Measurements from ENCODE around the gene GLDC. TPM values are rescaled to one million over a fixed set of nuclear protein-coding genes. Genes with fewer than 3 reads are reported as not detected.
"Not testable (repeated sequence)": the region's sequence is repeated elsewhere in the genome, so short reads cannot be mapped to it uniquely, and the experiment has no call there.

GLDC gene
- total RNA-seq, 1 experiment from 2014 or later: 5.1 TPM

DNA sequence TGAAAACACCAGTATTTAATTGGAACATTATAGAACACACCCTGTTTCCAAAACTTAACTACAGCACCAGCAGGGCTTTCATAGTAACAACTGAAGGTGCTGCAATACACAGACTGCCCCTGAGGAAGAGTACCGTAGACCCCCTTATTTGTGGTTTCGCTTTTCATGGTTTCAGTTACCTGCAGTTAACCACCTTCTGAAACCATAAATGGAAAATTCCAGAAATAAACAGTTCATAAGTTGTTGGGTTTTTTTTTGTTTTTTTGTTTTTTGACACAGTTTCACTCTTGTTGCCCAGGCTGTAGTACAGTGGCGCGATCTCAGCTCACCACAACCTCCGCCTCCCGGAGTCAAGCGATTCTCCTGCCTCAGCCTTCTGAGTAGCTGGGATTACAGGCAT is 9.5 kb upstream of the GLDC start:
- BruUV-seq (replicated peaks): no TSS peak
- DNase-seq: no peak
- Mint-ChIP-seq H3K27ac (ENCODE audit: unreplicated experiment) (no peak overlapping the region), H3K36me3 (ENCODE audit: insufficient read depth, unreplicated experiment) (no peaks in the 10 kb centered on the region), H3K27me3 (ENCODE audit: unreplicated experiment) (no peaks in the 10 kb centered on the region), H3K4me1 (ENCODE audit: low read depth, unreplicated experiment) (no peaks in the 10 kb centered on the region), H3K4me3 (ENCODE audit: low read depth, unreplicated experiment) (no peak overlapping the region), H3K9me3 (ENCODE audit: low read depth, unreplicated experiment) (no peaks in the 10 kb centered on the region)
- CTCF ChIA-PET: no interaction called here
- TF ChIP-seq, protein P1, sequence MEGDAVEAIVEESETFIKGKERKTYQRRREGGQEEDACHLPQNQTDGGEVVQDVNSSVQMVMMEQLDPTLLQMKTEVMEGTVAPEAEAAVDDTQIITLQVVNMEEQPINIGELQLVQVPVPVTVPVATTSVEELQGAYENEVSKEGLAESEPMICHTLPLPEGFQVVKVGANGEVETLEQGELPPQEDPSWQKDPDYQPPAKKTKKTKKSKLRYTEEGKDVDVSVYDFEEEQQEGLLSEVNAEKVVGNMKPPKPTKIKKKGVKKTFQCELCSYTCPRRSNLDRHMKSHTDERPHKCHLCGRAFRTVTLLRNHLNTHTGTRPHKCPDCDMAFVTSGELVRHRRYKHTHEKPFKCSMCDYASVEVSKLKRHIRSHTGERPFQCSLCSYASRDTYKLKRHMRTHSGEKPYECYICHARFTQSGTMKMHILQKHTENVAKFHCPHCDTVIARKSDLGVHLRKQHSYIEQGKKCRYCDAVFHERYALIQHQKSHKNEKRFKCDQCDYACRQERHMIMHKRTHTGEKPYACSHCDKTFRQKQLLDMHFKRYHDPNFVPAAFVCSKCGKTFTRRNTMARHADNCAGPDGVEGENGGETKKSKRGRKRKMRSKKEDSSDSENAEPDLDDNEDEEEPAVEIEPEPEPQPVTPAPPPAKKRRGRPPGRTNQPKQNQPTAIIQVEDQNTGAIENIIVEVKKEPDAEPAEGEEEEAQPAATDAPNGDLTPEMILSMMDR (IDR thresholded peaks at IDR 0.05; ENCODE audit: unreplicated experiment): no peak
- intact Hi-C loops (cut with micrococcal nuclease; ENCODE audit: unreplicated experiment): no loop called here

DNA sequence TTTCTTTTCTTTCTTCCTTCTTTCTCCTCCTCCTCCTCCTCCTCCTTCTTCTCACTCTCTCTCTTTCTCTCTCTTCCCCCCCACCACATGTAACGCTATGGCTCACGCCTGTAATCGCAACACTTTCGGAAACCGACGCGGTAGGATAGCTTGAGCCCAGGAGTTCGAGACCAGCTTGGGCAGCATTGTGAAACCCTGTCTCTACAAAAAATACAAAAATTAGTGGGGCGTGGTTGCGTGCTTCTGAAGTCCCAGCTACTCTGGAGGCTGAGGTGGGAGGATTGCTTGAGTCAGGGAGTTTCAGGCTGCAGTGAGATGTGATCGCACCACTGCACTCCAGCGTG is 736 bp upstream of the GLDC start:
- H3K27ac Mint-ChIP-seq (ENCODE audit: unreplicated experiment): peak overlapping the region; percentile 24
- CTCF ChIA-PET: interaction anchor here (0.6 to 0.7 kb wide), 2 partner anchors 55 to 889 kb away, joined by 3 read pairs; no protein-coding TSS in a partner anchor
- TF ChIP-seq, protein P1 (IDR thresholded peaks at IDR 0.05; ENCODE audit: unreplicated experiment): no peak
- H3K9me3 Mint-ChIP-seq (ENCODE audit: low read depth, unreplicated experiment): no peaks in the 10 kb centered on the region
- intact Hi-C loops (cut with micrococcal nuclease; ENCODE audit: unreplicated experiment): no loop called here
- peak overlapping the region; percentile 87 for H3K4me3 Mint-ChIP-seq (ENCODE audit: low read depth, unreplicated experiment)
- H3K4me1 Mint-ChIP-seq (ENCODE audit: low read depth, unreplicated experiment): peaks cover 8% of the 10 kb centered on the region
- no TSS peak for BruUV-seq (replicated peaks)
- peak; percentile 5 for DNase-seq
- H3K36me3 Mint-ChIP-seq (ENCODE audit: insufficient read depth, unreplicated experiment): peaks cover 19% of the 10 kb centered on the region
- H3K27me3 Mint-ChIP-seq (ENCODE audit: unreplicated experiment): no peaks in the 10 kb centered on the region

DNA sequence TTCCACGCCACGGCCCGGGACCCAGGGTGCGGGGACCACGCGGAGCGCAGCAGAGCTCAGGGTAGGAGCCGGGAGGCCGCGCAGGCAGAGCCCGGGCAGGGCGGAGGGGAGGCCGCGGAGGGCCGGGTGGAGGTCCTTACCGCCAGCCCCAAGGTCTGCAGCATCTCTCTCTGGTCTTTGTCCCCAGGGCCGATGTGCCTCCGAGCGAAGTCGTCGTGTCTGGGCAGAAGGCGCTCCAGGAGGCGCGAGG is 499 bp downstream of the GLDC start:
- BruUV-seq (replicated peaks); H3K9me3 Mint-ChIP-seq (ENCODE audit: low read depth, unreplicated experiment); H3K4me1 Mint-ChIP-seq (ENCODE audit: low read depth, unreplicated experiment); H3K27me3 Mint-ChIP-seq (ENCODE audit: unreplicated experiment); intact Hi-C loops (cut with micrococcal nuclease; ENCODE audit: unreplicated experiment); H3K27ac Mint-ChIP-seq (ENCODE audit: unreplicated experiment): not testable (repeated sequence)
- CTCF ChIA-PET: interaction anchor here (0.6 kb wide), 1 partner anchor 290 kb away, joined by 3 read pairs; no protein-coding TSS in a partner anchor
- peak; percentile 15 for DNase-seq
- H3K4me3 Mint-ChIP-seq (ENCODE audit: low read depth, unreplicated experiment): peak overlapping the region; percentile 87
- peaks cover 19% of the 10 kb centered on the region for H3K36me3 Mint-ChIP-seq (ENCODE audit: insufficient read depth, unreplicated experiment)

DNA sequence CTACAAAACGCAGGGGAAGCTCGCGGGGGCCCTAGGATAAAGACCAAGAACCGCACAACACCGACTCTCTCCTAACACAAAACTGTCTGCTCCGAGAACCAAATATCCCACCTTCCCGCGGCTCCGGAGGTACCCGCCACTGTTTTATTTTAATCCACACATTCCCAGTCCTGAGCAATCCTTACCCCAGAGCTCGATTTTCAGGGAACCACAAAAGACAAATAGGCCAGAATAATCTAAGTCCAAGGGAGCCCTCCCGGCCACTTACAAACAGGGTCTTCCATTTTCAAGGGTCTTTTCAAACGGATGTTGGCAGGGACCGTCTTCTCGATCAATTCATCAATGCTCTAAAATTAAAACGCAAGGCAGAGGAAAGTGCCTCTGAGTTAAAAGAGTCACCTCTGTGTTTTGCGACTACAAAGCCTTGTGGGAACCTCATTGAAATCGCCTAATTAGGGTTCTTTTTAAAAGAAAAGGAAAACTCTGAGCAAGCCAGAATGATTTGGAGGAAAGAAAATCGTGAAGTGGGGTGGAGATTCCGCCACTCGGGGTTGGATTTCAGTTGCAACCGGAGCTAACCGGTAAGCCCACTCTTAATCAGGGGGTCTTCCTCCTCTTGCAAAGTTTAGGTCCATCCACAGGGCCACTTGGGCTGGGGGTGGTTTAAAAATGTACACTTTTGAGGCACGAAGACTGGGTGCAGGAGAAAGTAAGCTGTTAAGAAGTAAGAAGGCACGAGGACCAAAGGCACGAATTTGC is 1.0 kb downstream of the GLDC start:
- no peak for DNase-seq
- TF ChIP-seq, protein P1 (IDR thresholded peaks at IDR 0.05; ENCODE audit: unreplicated experiment): no peak
- CTCF ChIA-PET: interaction anchor here (0.6 kb wide), 2 partner anchors 34 to 291 kb away, joined by 3 read pairs; no protein-coding TSS in a partner anchor
- BruUV-seq (replicated peaks): no TSS peak
- no peak overlapping the region for H3K27ac Mint-ChIP-seq (ENCODE audit: unreplicated experiment)
- peak overlapping the region; percentile 87 for H3K4me3 Mint-ChIP-seq (ENCODE audit: low read depth, unreplicated experiment)
- no peaks in the 10 kb centered on the region for H3K9me3 Mint-ChIP-seq (ENCODE audit: low read depth, unreplicated experiment)
- peaks cover 19% of the 10 kb centered on the region for H3K36me3 Mint-ChIP-seq (ENCODE audit: insufficient read depth, unreplicated experiment)
- intact Hi-C loops (cut with micrococcal nuclease; ENCODE audit: unreplicated experiment): no loop called here
- no peaks in the 10 kb centered on the region for H3K27me3 Mint-ChIP-seq (ENCODE audit: unreplicated experiment)
- H3K4me1 Mint-ChIP-seq (ENCODE audit: low read depth, unreplicated experiment): peaks cover 8% of the 10 kb centered on the region

DNA sequence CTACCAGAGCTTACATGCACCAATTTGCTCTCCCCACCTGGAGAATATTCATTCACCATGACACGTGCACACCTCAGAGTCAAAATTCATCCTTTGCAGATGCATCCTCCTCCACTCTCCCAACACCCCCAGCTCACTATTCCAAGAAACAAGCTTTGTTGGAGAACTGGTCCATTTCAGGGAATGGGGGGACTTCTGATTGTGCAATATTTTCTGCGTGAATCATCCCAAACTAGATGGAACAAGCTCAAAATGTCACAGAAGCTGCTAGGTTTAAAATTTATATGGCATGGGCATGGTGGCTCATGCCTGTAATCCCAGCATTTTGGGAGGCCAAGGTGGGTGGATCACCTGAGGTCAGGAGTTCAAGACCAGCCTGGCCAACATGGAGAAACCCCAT is 3.6 kb downstream of the GLDC start:
- Mint-ChIP-seq H3K36me3 (ENCODE audit: insufficient read depth, unreplicated experiment) (peaks cover 19% of the 10 kb centered on the region), H3K27ac (ENCODE audit: unreplicated experiment) (no peak overlapping the region), H3K27me3 (ENCODE audit: unreplicated experiment) (no peaks in the 10 kb centered on the region), H3K9me3 (ENCODE audit: low read depth, unreplicated experiment) (no peaks in the 10 kb centered on the region), H3K4me1 (ENCODE audit: low read depth, unreplicated experiment) (no peaks in the 10 kb centered on the region), H3K4me3 (ENCODE audit: low read depth, unreplicated experiment) (no peak overlapping the region)
- CTCF ChIA-PET: interaction anchor here (0.8 kb wide), 1 partner anchor 9 kb away, joined by 4 read pairs; no protein-coding TSS in a partner anchor
- TF ChIP-seq, protein P1 (IDR thresholded peaks at IDR 0.05; ENCODE audit: unreplicated experiment): no peak
- no peak for DNase-seq
- BruUV-seq (replicated peaks): no TSS peak
- intact Hi-C loops (cut with micrococcal nuclease; ENCODE audit: unreplicated experiment): no loop called here
